RWPE2 (cell line): ENCODE results near the gene ZNF394.

Experiments used
- ATAC-seq: fragments of 200-7000 bp; cut with Tn5 transposase; 3 replicates; pipeline ENCODE4 v1.9.1; 2021; ENCODE audit warnings: low read depth
- DNase-seq: peaks from one replicate; pipeline ENCODE4 v3.0.0-alpha.2; 2020; ENCODE audit warnings: low spot score
- H3K27ac ChIP-seq: fragments of 450-650 bp; 2 replicates; pipeline ENCODE4 v1.5.1; 2017; ENCODE audit warnings: mild to moderate bottlenecking; ENCODE audit not compliant: poor library complexity, severe bottlenecking
- H3K27me3 ChIP-seq: fragments of 250-450 bp; sonication (Bioruptor Pico); 2 replicates; pipeline ENCODE4 v1.5.1; 2021; ENCODE audit warnings: mild to moderate bottlenecking, moderate library complexity; ENCODE audit not compliant: insufficient read depth, poor library complexity, severe bottlenecking
- H3K36me3 ChIP-seq: fragments of 250-450 bp; sonication (Bioruptor Pico); 2 replicates; pipeline ENCODE4 v1.5.1; 2020; ENCODE audit warnings: low read depth, mild to moderate bottlenecking, moderate library complexity
- H3K4me1 ChIP-seq: fragments of 250-450 bp; sonication (Bioruptor Pico); 2 replicates; pipeline ENCODE4 v1.5.1; 2021; ENCODE audit warnings: mild to moderate bottlenecking, moderate library complexity; ENCODE audit not compliant: insufficient read depth, poor library complexity, severe bottlenecking
- H3K4me3 ChIP-seq: fragments of 250-450 bp; sonication (Bioruptor Pico); 2 replicates; pipeline ENCODE4 v1.5.1; 2021; ENCODE audit warnings: mild to moderate bottlenecking, moderate library complexity; ENCODE audit not compliant: severe bottlenecking
- H3K9me3 ChIP-seq: fragments of 250-450 bp; sonication (Bioruptor Pico); 2 replicates; pipeline ENCODE4 v1.5.1; 2021; ENCODE audit warnings: mild to moderate bottlenecking, moderate library complexity; ENCODE audit not compliant: severe bottlenecking
- TF ChIP-seq, protein P1 (sequence below): fragments of 450-650 bp; IDR thresholded peaks from one replicate; pipeline ENCODE4 v1.5.1; 2017; ENCODE audit warnings: mild to moderate bottlenecking, moderate library complexity; ENCODE audit not compliant: poor library complexity, severe bottlenecking

The ZNF394 gene

GRCh38 chr7:99469381-99470065, 30.6 kb downstream of the ZNF394 start:
- no peak for DNase-seq
- ATAC-seq = no peak
- H3K27ac ChIP-seq = no peak overlapping the region
- TF ChIP-seq, protein P1, sequence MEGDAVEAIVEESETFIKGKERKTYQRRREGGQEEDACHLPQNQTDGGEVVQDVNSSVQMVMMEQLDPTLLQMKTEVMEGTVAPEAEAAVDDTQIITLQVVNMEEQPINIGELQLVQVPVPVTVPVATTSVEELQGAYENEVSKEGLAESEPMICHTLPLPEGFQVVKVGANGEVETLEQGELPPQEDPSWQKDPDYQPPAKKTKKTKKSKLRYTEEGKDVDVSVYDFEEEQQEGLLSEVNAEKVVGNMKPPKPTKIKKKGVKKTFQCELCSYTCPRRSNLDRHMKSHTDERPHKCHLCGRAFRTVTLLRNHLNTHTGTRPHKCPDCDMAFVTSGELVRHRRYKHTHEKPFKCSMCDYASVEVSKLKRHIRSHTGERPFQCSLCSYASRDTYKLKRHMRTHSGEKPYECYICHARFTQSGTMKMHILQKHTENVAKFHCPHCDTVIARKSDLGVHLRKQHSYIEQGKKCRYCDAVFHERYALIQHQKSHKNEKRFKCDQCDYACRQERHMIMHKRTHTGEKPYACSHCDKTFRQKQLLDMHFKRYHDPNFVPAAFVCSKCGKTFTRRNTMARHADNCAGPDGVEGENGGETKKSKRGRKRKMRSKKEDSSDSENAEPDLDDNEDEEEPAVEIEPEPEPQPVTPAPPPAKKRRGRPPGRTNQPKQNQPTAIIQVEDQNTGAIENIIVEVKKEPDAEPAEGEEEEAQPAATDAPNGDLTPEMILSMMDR = no peak
- peaks cover 5% of the 10 kb centered on the region for H3K36me3 ChIP-seq
- no peaks in the 10 kb centered on the region for H3K27me3 ChIP-seq
- peaks cover 3% of the 10 kb centered on the region for H3K9me3 ChIP-seq
- H3K4me1 ChIP-seq = peaks cover 5% of the 10 kb centered on the region
- H3K4me3 ChIP-seq = no peak overlapping the region

DNA sequence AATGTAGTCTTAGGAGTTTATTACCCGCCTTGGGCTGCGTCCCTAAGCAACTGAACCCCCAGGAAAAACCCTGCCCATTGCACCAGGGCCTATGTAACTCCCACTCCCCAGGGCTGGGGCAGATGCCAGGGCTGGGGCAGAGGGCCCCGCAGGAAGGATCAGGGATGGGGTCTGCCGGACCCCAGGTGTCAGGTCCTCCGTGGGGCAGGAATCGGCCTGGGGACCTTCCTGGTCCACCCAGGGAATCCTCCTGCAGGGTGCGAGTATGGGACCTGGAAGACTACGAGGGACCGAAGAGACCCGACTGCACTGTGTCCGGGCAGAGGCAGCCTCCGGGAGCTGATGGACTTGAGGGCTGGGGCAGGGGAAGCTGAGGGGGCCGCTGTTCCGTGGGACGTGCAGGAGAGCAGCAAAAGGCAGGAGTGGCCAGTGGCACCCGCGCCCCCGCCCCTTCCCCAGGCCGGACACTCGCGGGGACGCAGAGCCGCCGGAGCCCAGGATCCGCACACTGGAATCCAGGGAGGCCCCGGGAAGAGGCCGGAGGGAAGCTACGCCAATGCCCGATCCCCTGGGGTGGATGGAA, 31.7 kb downstream of the ZNF394 start:
- Histone ChIP-seq H3K27me3 (no peaks in the 10 kb centered on the region), H3K9me3 (peaks cover 3% of the 10 kb centered on the region), H3K36me3 (peaks cover 12% of the 10 kb centered on the region), H3K4me3 (no peak overlapping the region), H3K27ac (no peak overlapping the region), H3K4me1 (peaks cover 5% of the 10 kb centered on the region)
- DNase-seq (no peak), ATAC-seq (no peak)
- TF ChIP-seq, protein P1 = no peak

DNA sequence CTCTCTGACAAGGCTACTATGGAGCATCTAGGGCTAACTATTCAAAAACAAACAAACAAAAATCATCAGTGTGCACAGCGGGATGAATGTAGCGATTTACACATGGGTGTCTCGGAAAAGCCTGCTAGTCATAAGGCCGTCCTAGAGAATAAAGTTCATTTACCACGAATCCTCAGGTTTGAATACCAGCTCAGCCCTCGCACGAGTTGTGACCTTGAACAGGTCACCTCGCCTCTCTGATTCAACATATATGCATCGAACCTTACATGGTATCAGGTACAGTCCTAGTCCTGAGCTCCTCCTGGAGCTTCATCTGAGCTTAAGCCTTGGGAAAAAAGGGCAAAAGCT, 34.7 kb downstream of the ZNF394 start:
- peak; percentile 18; the same call in 2 of the 3 replicates for ATAC-seq

GRCh38 chr7:99461221-99461620, 38.9 kb downstream of the ZNF394 start:
- H3K4me3 ChIP-seq = no peak overlapping the region
- H3K4me1 ChIP-seq = no peaks in the 10 kb centered on the region
- H3K27me3 ChIP-seq = no peaks in the 10 kb centered on the region
- H3K27ac ChIP-seq = no peak overlapping the region
- H3K9me3 ChIP-seq = no peaks in the 10 kb centered on the region
- ATAC-seq = no peak
- DNase-seq = no peak
- H3K36me3 ChIP-seq = peaks cover 73% of the 10 kb centered on the region
- TF ChIP-seq, protein P1 = no peak

More for the DNA sequence above, 34.7 kb downstream of the ZNF394 start:
- no peaks in the 10 kb centered on the region for H3K27me3 ChIP-seq
- no peaks in the 10 kb centered on the region for H3K9me3 ChIP-seq
- peak overlapping the region; percentile 62 for H3K27ac ChIP-seq
- TF ChIP-seq, protein P1 = no peak
- no peaks in the 10 kb centered on the region for H3K4me1 ChIP-seq
- peak overlapping the region; percentile 54 for H3K4me3 ChIP-seq
- H3K36me3 ChIP-seq = peaks cover 39% of the 10 kb centered on the region
- DNase-seq = no peak

DNA sequence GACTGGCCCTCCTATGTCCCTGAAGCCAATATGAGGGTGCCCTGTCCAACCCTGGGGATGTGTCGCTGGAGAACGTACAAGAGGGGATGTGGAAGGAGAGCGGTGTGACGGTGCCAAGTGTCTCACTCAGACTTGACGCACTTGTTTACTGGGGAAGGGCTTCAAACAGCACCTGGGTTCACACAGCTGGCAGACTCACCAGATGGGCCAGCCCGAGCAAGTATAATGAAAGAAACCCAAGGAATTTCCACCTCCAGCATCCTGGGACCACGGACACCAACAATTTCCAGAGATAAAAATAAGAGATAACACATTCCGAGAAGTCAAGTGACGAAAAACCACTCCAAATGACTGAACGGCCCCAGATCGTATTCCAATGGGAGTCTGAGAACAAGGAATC, 39.4 kb downstream of the ZNF394 start:
- Histone ChIP-seq H3K27ac (no peak overlapping the region), H3K27me3 (no peaks in the 10 kb centered on the region), H3K36me3 (peaks cover 78% of the 10 kb centered on the region), H3K4me3 (no peak overlapping the region), H3K9me3 (no peaks in the 10 kb centered on the region), H3K4me1 (no peaks in the 10 kb centered on the region)
- DNase-seq = no peak
- ATAC-seq = no peak
- TF ChIP-seq, protein P1 = no peak
